Heart left ventricle (tissue), 13 donors: Measurements from ENCODE around the gene C4orf46.

Experiments
- POLR2A ChIP-seq, 2 donors: fragments of 450-650 bp; IDR thresholded peaks; one replicate each; pipeline ENCODE4 v1.6.1; 2017; ENCODE audit warnings: antibody characterized with exemption in 2 of 2, mild to moderate bottlenecking in 2 of 2, moderate library complexity in 2 of 2
- TF ChIP-seq, protein P1 (sequence below), 12 donors: fragments of 200-600 bp; sonication (generic) in 4 of 12; IDR thresholded peaks; one replicate each; pipeline versions ENCODE4 v1.5.0 to v1.8.0; 2018 to 2022; ENCODE audit warnings: antibody characterized with exemption in 12 of 12, mild to moderate bottlenecking in 5 of 12
- donor health status: ischemic (EF 13 %, LVEDD 7.1; RV severe dilation, severe dysfunction).
- donor health status: DM: no; HTN: yes; CAD: no.
- donor health status: DM: no; HTN: no; CAD: no.
- donor health status: ischemic (EF 25% LVEDD 6.9; RV normal size, moderate dysfunction).
- donor health status: ischemic (EF 25% LVEDD 5.7; RV mildly dilated, moderate dysfunction).
- donor health status: ischemic (EF 35%, LVEDD 5.7; RV mildly dilated, moderate dysfunction).
- donor health status: nonischemic (EF 11% LVEDD 7.7; RV severe dilation, severe dysfunction).
- donor health status: DM: yes; HTN: yes; CAD: no.
- donor health status: PGD.
- donor health status: ischemic (EF 29% LVEDD 5.4; RV normal size, mild dysfunction).
- donor health status: nonischemic (EF 23%, LVEDD 6.1; RV moderate dilation, normal function).

- TF ChIP-seq, protein P1, sequence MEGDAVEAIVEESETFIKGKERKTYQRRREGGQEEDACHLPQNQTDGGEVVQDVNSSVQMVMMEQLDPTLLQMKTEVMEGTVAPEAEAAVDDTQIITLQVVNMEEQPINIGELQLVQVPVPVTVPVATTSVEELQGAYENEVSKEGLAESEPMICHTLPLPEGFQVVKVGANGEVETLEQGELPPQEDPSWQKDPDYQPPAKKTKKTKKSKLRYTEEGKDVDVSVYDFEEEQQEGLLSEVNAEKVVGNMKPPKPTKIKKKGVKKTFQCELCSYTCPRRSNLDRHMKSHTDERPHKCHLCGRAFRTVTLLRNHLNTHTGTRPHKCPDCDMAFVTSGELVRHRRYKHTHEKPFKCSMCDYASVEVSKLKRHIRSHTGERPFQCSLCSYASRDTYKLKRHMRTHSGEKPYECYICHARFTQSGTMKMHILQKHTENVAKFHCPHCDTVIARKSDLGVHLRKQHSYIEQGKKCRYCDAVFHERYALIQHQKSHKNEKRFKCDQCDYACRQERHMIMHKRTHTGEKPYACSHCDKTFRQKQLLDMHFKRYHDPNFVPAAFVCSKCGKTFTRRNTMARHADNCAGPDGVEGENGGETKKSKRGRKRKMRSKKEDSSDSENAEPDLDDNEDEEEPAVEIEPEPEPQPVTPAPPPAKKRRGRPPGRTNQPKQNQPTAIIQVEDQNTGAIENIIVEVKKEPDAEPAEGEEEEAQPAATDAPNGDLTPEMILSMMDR (IDR thresholded peaks at IDR 0.05): no peak
- TF ChIP-seq POLR2A (IDR thresholded peaks at IDR 0.05): no peak
Observed at GRCh38 chr4:158673633-158674032, 1.9 kb upstream of the C4orf46 start.
